ENCODE measurements around the gene SLC25A52.
"Not testable (repeated sequence)": the region's sequence is repeated elsewhere in the genome, so short reads cannot be mapped to it uniquely, and the experiment has no call there.

SLC25A52 gene, protein sequence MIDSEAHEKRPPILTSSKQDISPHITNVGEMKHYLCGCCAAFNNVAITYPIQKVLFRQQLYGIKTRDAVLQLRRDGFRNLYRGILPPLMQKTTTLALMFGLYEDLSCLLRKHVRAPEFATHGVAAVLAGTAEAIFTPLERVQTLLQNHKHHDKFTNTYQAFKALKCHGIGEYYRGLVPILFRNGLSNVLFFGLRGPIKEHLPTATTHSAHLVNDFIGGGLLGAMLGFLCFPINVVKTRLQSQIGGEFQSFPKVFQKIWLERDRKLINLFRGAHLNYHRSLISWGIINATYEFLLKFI

DNA sequence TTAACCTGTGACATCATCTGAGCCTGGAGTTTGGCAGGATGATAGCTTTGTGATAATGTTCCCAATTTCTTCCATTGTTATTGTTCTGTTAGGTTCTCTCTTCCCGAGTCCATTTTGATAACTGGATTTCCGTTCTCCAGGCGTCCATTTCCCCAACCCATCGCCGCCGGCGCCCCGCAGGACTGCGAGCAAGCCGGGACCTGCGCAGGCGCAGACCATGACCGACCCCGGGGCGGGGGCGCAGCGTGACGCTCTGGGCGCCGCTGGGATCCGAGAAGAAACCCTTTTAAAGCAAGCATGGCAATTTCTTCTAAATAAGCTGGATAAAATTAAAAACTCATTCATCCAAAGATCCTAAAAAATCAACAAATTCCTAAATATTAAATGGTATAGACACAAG lies at the start of gene SLC25A52:
Gene SLC25A52 (minus strand): TSS at position 186 of the 400 bp plus-strand sequence. CDS start 219 bp downstream, outside the sequence.
- H3K9ac ChIP-seq (ENCODE audit: low read depth, low read length): no peak within 1 kb of the TSS
- no peak within 1 kb of the TSS for H3K4me3 ChIP-seq (ENCODE audit: low read depth, low read length)
- no peaks in the 10 kb centered on the region for H3K4me1 ChIP-seq (ENCODE audit: control insufficient read depth, insufficient read depth, low read length)
- no peaks in the 10 kb centered on the region for H3K9me3 ChIP-seq (ENCODE audit: control insufficient read depth, insufficient read depth, low read length)
- no peaks in the 10 kb centered on the region for H3K36me3 ChIP-seq (ENCODE audit: control insufficient read depth, insufficient read depth, low read length)
- H3K27me3 ChIP-seq (ENCODE audit: control insufficient read depth, insufficient read depth, low read length): no peaks in the 10 kb centered on the region

GRCh38 chr18:31809049-31809448 lies 48.4 kb upstream of the SLC25A52 start:
- H3K9me3 ChIP-seq (ENCODE audit: control insufficient read depth, insufficient read depth, low read length); H3K27me3 ChIP-seq (ENCODE audit: control insufficient read depth, insufficient read depth, low read length); H3K9ac ChIP-seq (ENCODE audit: low read depth, low read length); H3K4me3 ChIP-seq (ENCODE audit: low read depth, low read length); H3K36me3 ChIP-seq (ENCODE audit: control insufficient read depth, insufficient read depth, low read length): not testable (repeated sequence)
- H3K4me1 ChIP-seq (ENCODE audit: control insufficient read depth, insufficient read depth, low read length): peaks cover 14% of the 10 kb centered on the region

DNA sequence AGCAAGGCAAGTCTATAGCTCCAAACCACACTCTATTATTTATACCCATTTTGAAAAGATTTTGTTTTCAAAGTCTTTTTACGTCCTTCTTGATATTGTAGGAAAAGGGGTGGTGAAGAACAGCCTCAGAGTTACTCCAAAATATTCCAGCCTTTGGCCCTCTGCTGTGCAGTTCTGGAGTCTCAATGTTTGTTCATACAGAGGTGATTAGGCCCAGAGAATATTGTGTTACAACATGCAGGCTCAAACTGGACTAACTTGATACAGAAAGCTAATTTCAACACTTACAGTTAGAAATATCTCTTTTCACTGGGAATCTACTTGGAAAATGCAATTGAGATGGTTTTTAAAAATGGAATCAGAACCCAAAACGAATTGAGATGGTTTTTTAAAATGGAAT lies 40.4 kb upstream of the SLC25A52 start:
- no peaks in the 10 kb centered on the region for H3K4me1 ChIP-seq (ENCODE audit: control insufficient read depth, insufficient read depth, low read length)
- H3K9me3 ChIP-seq (ENCODE audit: control insufficient read depth, insufficient read depth, low read length): no peaks in the 10 kb centered on the region
- H3K4me3 ChIP-seq (ENCODE audit: low read depth, low read length): no peak overlapping the region
- H3K9ac ChIP-seq (ENCODE audit: low read depth, low read length): no peak overlapping the region
- H3K36me3 ChIP-seq (ENCODE audit: control insufficient read depth, insufficient read depth, low read length): no peaks in the 10 kb centered on the region
- no peaks in the 10 kb centered on the region for H3K27me3 ChIP-seq (ENCODE audit: control insufficient read depth, insufficient read depth, low read length)

GRCh38 chr18:31799257-31799656 lies 38.6 kb upstream of the SLC25A52 start:
- H3K4me3 ChIP-seq (ENCODE audit: low read depth, low read length); H3K4me1 ChIP-seq (ENCODE audit: control insufficient read depth, insufficient read depth, low read length); H3K9ac ChIP-seq (ENCODE audit: low read depth, low read length); H3K36me3 ChIP-seq (ENCODE audit: control insufficient read depth, insufficient read depth, low read length); H3K9me3 ChIP-seq (ENCODE audit: control insufficient read depth, insufficient read depth, low read length); H3K27me3 ChIP-seq (ENCODE audit: control insufficient read depth, insufficient read depth, low read length): not testable (repeated sequence)

DNA sequence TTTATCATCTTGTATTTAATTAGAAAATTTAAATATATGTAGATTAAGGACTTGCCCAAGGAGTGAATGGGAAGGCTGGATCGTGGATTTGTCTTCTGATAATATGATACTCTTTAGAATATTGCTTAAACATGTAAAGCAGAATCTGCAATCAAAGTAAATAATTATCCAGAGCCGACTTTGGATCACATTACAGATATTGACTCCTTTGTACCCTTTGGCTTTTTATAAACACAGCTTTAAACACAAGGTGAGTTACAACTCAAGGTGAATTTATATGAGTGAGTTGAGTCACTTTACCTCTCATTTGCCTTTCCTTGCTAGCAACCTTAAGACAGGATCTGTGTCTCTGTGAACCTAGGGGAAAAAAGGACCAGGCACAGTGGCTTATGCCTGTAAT lies 37.7 kb upstream of the SLC25A52 start:
- no peak overlapping the region for H3K9ac ChIP-seq (ENCODE audit: low read depth, low read length)

DNA sequence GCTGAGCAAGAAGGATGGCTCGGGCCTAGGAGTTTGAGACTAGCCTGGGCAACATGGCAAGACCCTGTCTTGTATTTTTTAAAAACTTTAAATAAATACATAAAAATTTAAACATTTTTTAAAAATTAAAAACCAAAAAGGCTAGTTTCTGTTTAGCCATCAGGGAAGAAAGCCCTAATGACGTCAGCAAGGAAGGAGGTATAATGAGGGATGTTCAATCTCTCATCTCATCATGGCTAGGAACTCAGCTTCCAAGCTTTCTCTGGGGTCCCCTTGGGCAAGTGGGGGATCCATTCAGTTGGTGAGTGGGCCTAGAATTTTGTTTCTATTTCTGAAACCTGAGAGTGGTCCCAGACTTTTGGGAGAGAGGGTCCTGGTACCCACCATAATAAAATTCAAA lies 35.1 kb upstream of the SLC25A52 start:
- H3K9me3 ChIP-seq (ENCODE audit: control insufficient read depth, insufficient read depth, low read length): no peaks in the 10 kb centered on the region
- no peak overlapping the region for H3K4me3 ChIP-seq (ENCODE audit: low read depth, low read length)
- H3K9ac ChIP-seq (ENCODE audit: low read depth, low read length): no peak overlapping the region
- no peaks in the 10 kb centered on the region for H3K4me1 ChIP-seq (ENCODE audit: control insufficient read depth, insufficient read depth, low read length)
- no peaks in the 10 kb centered on the region for H3K27me3 ChIP-seq (ENCODE audit: control insufficient read depth, insufficient read depth, low read length)
- H3K36me3 ChIP-seq (ENCODE audit: control insufficient read depth, insufficient read depth, low read length): no peaks in the 10 kb centered on the region

More for the DNA sequence above, 37.7 kb upstream of the SLC25A52 start:
- no peaks in the 10 kb centered on the region for H3K9me3 ChIP-seq (ENCODE audit: control insufficient read depth, insufficient read depth, low read length)
- H3K27me3 ChIP-seq (ENCODE audit: control insufficient read depth, insufficient read depth, low read length): no peaks in the 10 kb centered on the region
- H3K4me3 ChIP-seq (ENCODE audit: low read depth, low read length): no peak overlapping the region
- no peaks in the 10 kb centered on the region for H3K4me1 ChIP-seq (ENCODE audit: control insufficient read depth, insufficient read depth, low read length)
- H3K36me3 ChIP-seq (ENCODE audit: control insufficient read depth, insufficient read depth, low read length): no peaks in the 10 kb centered on the region

DNA sequence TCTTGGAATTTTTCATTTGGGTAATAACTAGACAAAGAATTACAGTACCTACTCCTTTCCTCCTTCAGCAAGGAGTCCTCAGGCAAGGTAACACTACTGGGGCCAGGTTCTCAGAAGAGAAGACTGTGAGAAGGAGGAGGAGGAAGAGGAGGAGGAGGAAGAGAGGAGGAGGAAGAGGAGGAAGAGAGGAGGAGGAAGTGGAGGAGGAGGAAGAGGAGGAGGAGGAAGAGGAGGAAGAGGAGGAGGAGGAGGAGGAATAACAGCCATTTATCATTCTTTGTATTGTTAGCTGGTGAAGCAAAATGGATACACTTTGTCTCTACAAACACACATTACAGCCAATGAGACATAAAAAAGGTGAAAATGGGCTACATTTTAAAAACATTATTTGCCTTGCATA lies 32.9 kb upstream of the SLC25A52 start:
- Histone ChIP-seq H3K36me3 (ENCODE audit: control insufficient read depth, insufficient read depth, low read length) (no peaks in the 10 kb centered on the region), H3K27me3 (ENCODE audit: control insufficient read depth, insufficient read depth, low read length) (no peaks in the 10 kb centered on the region), H3K4me3 (ENCODE audit: low read depth, low read length) (no peak overlapping the region), H3K9ac (ENCODE audit: low read depth, low read length) (no peak overlapping the region), H3K4me1 (ENCODE audit: control insufficient read depth, insufficient read depth, low read length) (no peaks in the 10 kb centered on the region), H3K9me3 (ENCODE audit: control insufficient read depth, insufficient read depth, low read length) (no peaks in the 10 kb centered on the region)

- H3K9me3 ChIP-seq (ENCODE audit: control insufficient read depth, insufficient read depth, low read length): no peaks in the 10 kb centered on the region
- no peaks in the 10 kb centered on the region for H3K4me1 ChIP-seq (ENCODE audit: control insufficient read depth, insufficient read depth, low read length)
- no peak overlapping the region for H3K9ac ChIP-seq (ENCODE audit: low read depth, low read length)
- no peak overlapping the region for H3K4me3 ChIP-seq (ENCODE audit: low read depth, low read length)
- H3K27me3 ChIP-seq (ENCODE audit: control insufficient read depth, insufficient read depth, low read length): no peaks in the 10 kb centered on the region
- no peaks in the 10 kb centered on the region for H3K36me3 ChIP-seq (ENCODE audit: control insufficient read depth, insufficient read depth, low read length)
These were observed 31.9 kb upstream of the SLC25A52 start for GRCh38 chr18:31792580-31792911.

DNA sequence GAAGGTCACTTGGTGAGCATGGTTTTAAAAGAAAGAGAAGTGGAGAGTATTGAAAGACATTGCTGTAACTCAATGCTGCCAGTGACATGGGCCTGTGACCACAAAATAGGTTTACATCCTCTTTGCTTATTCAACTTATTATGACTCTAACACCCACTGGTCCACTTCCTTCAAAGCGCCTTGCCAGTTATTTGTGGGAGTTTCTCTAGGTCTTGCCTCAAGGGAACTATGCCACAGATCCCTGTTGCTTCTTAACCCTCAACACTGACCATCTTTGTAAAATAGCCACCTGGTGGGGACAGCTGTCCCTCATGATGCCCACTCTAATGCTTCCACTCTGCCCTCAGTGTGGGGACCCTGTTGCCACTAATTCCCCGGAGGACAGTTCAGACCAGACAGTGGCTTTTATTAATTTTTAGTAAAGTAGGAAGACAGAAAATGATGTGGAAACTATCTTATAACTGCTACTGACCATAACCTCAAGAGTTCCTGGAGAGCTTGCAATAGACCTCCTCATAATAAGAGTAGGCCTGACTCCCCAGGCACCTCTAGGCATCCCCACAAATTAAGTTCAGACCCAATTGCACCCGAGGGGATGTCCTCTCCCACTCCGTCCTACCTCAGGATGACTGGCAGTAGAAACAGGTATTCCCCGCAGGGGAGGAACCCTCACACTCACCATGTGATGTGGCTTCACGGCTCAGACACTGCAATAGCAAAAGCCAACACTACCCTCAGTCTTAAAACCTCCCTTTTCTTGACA lies 31.3 kb upstream of the SLC25A52 start:
- no peaks in the 10 kb centered on the region for H3K9me3 ChIP-seq (ENCODE audit: control insufficient read depth, insufficient read depth, low read length)
- H3K36me3 ChIP-seq (ENCODE audit: control insufficient read depth, insufficient read depth, low read length): no peaks in the 10 kb centered on the region
- H3K9ac ChIP-seq (ENCODE audit: low read depth, low read length): no peak overlapping the region
- H3K27me3 ChIP-seq (ENCODE audit: control insufficient read depth, insufficient read depth, low read length): no peaks in the 10 kb centered on the region
- H3K4me3 ChIP-seq (ENCODE audit: low read depth, low read length): no peak overlapping the region
- H3K4me1 ChIP-seq (ENCODE audit: control insufficient read depth, insufficient read depth, low read length): no peaks in the 10 kb centered on the region

DNA sequence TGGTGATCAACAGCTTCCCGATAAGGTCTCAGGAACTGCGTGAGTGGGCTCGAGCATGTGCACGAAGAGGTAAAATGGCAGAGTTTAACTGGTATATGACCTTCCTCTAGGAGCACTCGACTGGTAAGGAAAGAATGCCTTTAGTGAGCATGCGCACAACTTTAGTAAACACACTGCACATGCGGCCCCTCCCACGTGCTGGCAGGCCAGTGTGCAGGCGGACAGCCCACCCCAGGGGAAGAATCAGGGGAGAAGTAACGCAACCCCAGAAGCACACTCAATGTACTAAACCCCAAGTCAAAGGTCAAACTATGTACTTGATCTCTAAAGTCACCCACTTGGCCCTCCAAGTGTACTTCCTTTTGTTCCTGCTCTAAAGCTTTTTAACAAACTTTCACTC lies 28.7 kb upstream of the SLC25A52 start:
- Histone ChIP-seq H3K4me3 (ENCODE audit: low read depth, low read length) (no peak overlapping the region), H3K27me3 (ENCODE audit: control insufficient read depth, insufficient read depth, low read length) (no peaks in the 10 kb centered on the region)

DNA sequence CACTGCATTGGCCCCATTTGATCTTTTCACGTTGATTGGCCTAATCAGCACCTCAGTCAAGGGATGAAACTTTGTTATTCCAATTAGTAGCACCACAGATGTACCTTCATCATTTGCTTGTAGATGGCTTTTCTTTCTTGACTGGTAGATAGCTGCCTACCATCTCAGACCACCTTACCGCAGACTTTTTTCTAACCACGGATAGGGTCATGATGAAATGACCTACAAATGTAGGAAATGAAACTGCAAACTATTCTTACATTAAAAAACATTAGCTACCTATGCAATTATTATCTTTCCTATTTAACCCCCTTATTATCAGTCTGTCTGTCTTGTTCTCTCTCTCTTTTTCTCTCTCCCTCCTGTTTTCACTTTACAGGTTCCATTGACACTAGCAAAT lies 22.4 kb upstream of the SLC25A52 start:
- Histone ChIP-seq H3K9ac (ENCODE audit: low read depth, low read length) (no peak overlapping the region), H3K4me1 (ENCODE audit: control insufficient read depth, insufficient read depth, low read length) (no peaks in the 10 kb centered on the region), H3K27me3 (ENCODE audit: control insufficient read depth, insufficient read depth, low read length) (no peaks in the 10 kb centered on the region), H3K36me3 (ENCODE audit: control insufficient read depth, insufficient read depth, low read length) (no peaks in the 10 kb centered on the region), H3K9me3 (ENCODE audit: control insufficient read depth, insufficient read depth, low read length) (no peaks in the 10 kb centered on the region), H3K4me3 (ENCODE audit: low read depth, low read length) (no peak overlapping the region)

More for the DNA sequence above, 28.7 kb upstream of the SLC25A52 start:
- H3K9ac ChIP-seq (ENCODE audit: low read depth, low read length): no peak overlapping the region
- H3K9me3 ChIP-seq (ENCODE audit: control insufficient read depth, insufficient read depth, low read length): no peaks in the 10 kb centered on the region
- H3K36me3 ChIP-seq (ENCODE audit: control insufficient read depth, insufficient read depth, low read length): no peaks in the 10 kb centered on the region
- no peaks in the 10 kb centered on the region for H3K4me1 ChIP-seq (ENCODE audit: control insufficient read depth, insufficient read depth, low read length)

- no peaks in the 10 kb centered on the region for H3K27me3 ChIP-seq (ENCODE audit: control insufficient read depth, insufficient read depth, low read length)
- no peaks in the 10 kb centered on the region for H3K4me1 ChIP-seq (ENCODE audit: control insufficient read depth, insufficient read depth, low read length)
- no peaks in the 10 kb centered on the region for H3K9me3 ChIP-seq (ENCODE audit: control insufficient read depth, insufficient read depth, low read length)
- no peak overlapping the region for H3K9ac ChIP-seq (ENCODE audit: low read depth, low read length)
- H3K4me3 ChIP-seq (ENCODE audit: low read depth, low read length): no peak overlapping the region
- no peaks in the 10 kb centered on the region for H3K36me3 ChIP-seq (ENCODE audit: control insufficient read depth, insufficient read depth, low read length)
These were observed 17.8 kb upstream of the SLC25A52 start for GRCh38 chr18:31778391-31778950.

All from iPS-15b (cell line).